ENCODE data around the gene EXT2. TPM values are rescaled to one million over a fixed set of nuclear protein-coding genes. Genes with fewer than 3 reads are reported as not detected.

Gene EXT2
- total and polyA plus RNA-seq, 3 donors from 2014 or later = 47.5 to 71.2 (median 60.9) TPM

DNA sequence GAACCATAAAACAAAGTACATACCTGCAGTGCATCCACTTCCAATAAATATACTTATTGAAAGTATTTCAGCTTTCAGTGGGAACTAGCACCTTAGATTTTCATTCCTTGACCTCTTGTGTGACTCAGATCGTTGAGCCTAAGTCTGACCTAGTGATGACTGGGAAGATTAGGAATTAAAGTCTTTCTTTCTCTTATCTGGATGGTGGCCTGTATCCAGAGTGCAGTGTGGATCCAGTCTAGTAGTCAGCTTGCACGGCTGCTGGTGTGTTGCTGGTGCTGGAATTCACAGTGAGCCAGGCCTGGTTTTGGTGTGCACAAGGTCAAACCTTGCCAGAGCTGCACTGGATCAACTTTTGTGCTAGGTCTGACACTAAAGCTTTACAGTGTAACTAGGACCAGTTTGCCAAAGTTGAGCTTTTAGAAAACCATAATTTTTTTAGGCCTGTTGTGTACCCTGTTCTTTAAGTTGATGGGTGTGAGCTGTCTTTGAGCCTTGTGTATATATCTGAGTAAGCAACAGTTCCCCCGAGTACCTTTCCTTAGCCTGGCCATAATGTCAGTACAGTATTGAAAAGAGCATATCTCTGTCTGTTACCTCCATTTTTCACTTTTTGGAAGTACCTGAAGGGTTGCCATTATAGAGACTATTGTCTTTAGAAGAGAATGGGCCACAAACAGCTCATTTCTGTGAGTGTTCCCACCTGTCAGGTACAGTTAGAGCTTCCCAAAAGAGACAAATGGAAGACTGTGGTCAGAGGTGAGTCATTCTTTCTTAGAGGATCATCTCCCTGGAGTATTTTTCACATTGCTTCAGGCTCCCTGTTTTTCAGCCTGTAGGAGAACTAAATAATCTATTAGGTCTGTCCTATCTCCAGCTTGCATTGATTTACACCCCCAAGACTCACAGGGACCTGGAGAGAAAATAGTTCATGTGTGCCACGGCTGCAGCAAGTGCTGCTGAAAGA, 124.6 kb downstream of the EXT2 start:
- Histone ChIP-seq H3K4me3 (no peak overlapping the region), H3K9me3 (no peaks in the 10 kb centered on the region), H3K27ac (no peak overlapping the region), H3K36me3 (ENCODE audit: low read depth, missing control alignments) (no peaks in the 10 kb centered on the region), H3K4me1 (no peaks in the 10 kb centered on the region), H3K27me3 (no peaks in the 10 kb centered on the region)
- intact Hi-C loops (cut with DNase I; ENCODE audit: low total_unique reads) = no loop called here
- 78 to 86% methylated on average over 4 of the region's 4 CpGs for WGBS, 2 donors
- TF ChIP-seq POLR2A (IDR thresholded peaks at IDR 0.05) (no peak), CTCF (IDR thresholded peaks at IDR 0.05) (no peak)
- DNase-seq = no peak

DNA sequence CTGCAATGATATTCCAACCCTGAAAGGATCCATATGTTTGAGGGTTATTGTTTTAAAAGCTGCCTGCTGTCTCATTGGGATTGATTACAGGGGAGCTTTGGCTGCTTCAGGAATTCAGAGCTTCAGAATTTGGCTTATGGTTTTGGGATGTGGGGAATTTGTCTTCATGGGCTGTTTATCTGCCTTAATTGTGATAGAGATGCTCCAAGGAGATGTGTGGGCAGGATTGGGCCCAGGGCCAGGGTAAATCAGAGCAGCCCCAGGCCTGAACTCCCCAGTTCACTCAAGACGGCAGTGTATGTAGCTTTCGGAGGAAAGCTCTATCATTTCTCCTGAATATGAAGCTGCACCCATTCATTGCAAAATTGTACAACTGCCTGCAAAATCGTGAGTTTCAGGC, 126.0 kb downstream of the EXT2 start:
- Histone ChIP-seq H3K27ac (no peak overlapping the region), H3K4me3 (no peak overlapping the region), H3K4me1 (no peaks in the 10 kb centered on the region), H3K36me3 (ENCODE audit: low read depth, missing control alignments) (no peaks in the 10 kb centered on the region), H3K27me3 (no peaks in the 10 kb centered on the region), H3K9me3 (no peaks in the 10 kb centered on the region)
- DNase-seq = no peak
- intact Hi-C loops (cut with DNase I; ENCODE audit: low total_unique reads) = no loop called here
- 54 to 63% methylated on average over 3 of the region's 3 CpGs for WGBS, 2 donors
- TF ChIP-seq POLR2A (IDR thresholded peaks at IDR 0.05) = no peak

DNA sequence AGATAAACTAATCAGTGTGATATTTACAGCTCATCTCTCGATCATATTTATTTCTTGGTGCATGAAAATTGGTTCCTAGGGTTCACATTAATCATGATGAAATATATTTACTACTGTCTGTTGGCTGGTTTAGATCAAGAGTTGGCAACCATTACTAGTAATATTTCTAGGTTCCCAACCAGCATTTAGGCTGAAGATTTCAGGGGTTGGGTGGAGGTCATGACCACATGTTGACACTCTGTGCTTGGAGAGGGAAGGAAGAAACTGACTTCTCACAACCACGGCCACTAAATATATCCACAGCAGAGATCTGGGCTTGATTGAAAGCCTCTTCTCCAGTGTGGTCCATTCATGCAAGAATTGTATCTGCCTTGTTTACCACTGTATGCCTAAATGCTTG, 126.5 kb downstream of the EXT2 start:
- intact Hi-C loops (cut with DNase I; ENCODE audit: low total_unique reads) = no loop called here
- DNase-seq = no peak
- Histone ChIP-seq H3K36me3 (ENCODE audit: low read depth, missing control alignments) (no peaks in the 10 kb centered on the region), H3K4me3 (no peak overlapping the region), H3K4me1 (no peaks in the 10 kb centered on the region), H3K9me3 (no peaks in the 10 kb centered on the region), H3K27ac (no peak overlapping the region), H3K27me3 (no peaks in the 10 kb centered on the region)
- no peak for TF ChIP-seq POLR2A (IDR thresholded peaks at IDR 0.05)
- no peak for TF ChIP-seq CTCF (IDR thresholded peaks at IDR 0.05)
- WGBS, 2 donors = 65 to 76% methylated on average over 2 of the region's 2 CpGs

GRCh38 chr11:44223238-44223637, 127.8 kb downstream of the EXT2 start:
- Histone ChIP-seq H3K27me3 (no peaks in the 10 kb centered on the region), H3K27ac (no peak overlapping the region), H3K4me1 (no peaks in the 10 kb centered on the region), H3K9me3 (no peaks in the 10 kb centered on the region), H3K36me3 (ENCODE audit: low read depth, missing control alignments) (no peaks in the 10 kb centered on the region), H3K4me3 (no peak overlapping the region)
- TF ChIP-seq POLR2A (IDR thresholded peaks at IDR 0.05) (no peak), CTCF (IDR thresholded peaks at IDR 0.05) (no peak)
- no peak for DNase-seq
- intact Hi-C loops (cut with DNase I; ENCODE audit: low total_unique reads) = no loop called here

- no peaks in the 10 kb centered on the region for H3K4me1 ChIP-seq
- 82 to 86% methylated on average over 3 of the region's 3 CpGs for WGBS, 2 donors
- DNase-seq = no peak
- no peaks in the 10 kb centered on the region for H3K9me3 ChIP-seq
- no peak overlapping the region for H3K27ac ChIP-seq
- H3K4me3 ChIP-seq = no peak overlapping the region
- TF ChIP-seq CTCF (IDR thresholded peaks at IDR 0.05) = no peak
- H3K36me3 ChIP-seq (ENCODE audit: low read depth, missing control alignments) = no peaks in the 10 kb centered on the region
- intact Hi-C loops (cut with DNase I; ENCODE audit: low total_unique reads) = no loop called here
- H3K27me3 ChIP-seq = no peaks in the 10 kb centered on the region
Observed at GRCh38 chr11:44224867-44225501, 129.5 kb downstream of the EXT2 start.

All from testis (tissue), 3 donors.